GM13976 (cell line): ENCODE data around the gene ECM1.

Experiments used
- DNase-seq: peaks from one replicate; pipeline ENCODE4 v3.0.0; 2012; ENCODE audit warnings: low spot score
- in situ Hi-C: fragments of 300-500 bp; cut with MboI; formaldehyde crosslinking; loops from one replicate; pipeline ENCODE4 v1.12.0; 2022; ENCODE audit warnings: low sequenced_read_pairs, mixed read lengths, inconsistent platforms; ENCODE audit not compliant: unreplicated experiment
- TF ChIP-seq, protein P1 (sequence below): IDR thresholded peaks from 2 replicates; pipeline ENCODE4 v1.5.1; 2012; ENCODE audit warnings: borderline replicate concordance, mild to moderate bottlenecking; ENCODE audit not compliant: insufficient read depth; ENCODE audit errors: extremely low read depth, missing control alignments, control extremely low read depth

ECM1 gene

GRCh38 chr1:150507912-150508864 is at the start of gene ECM1:
TSS of gene ECM1 (plus strand) at chr1:150508109. CDS start at chr1:150508210, 101 bp downstream.
- TF ChIP-seq, protein P1, sequence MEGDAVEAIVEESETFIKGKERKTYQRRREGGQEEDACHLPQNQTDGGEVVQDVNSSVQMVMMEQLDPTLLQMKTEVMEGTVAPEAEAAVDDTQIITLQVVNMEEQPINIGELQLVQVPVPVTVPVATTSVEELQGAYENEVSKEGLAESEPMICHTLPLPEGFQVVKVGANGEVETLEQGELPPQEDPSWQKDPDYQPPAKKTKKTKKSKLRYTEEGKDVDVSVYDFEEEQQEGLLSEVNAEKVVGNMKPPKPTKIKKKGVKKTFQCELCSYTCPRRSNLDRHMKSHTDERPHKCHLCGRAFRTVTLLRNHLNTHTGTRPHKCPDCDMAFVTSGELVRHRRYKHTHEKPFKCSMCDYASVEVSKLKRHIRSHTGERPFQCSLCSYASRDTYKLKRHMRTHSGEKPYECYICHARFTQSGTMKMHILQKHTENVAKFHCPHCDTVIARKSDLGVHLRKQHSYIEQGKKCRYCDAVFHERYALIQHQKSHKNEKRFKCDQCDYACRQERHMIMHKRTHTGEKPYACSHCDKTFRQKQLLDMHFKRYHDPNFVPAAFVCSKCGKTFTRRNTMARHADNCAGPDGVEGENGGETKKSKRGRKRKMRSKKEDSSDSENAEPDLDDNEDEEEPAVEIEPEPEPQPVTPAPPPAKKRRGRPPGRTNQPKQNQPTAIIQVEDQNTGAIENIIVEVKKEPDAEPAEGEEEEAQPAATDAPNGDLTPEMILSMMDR, result no peak
- no peak for DNase-seq

DNA sequence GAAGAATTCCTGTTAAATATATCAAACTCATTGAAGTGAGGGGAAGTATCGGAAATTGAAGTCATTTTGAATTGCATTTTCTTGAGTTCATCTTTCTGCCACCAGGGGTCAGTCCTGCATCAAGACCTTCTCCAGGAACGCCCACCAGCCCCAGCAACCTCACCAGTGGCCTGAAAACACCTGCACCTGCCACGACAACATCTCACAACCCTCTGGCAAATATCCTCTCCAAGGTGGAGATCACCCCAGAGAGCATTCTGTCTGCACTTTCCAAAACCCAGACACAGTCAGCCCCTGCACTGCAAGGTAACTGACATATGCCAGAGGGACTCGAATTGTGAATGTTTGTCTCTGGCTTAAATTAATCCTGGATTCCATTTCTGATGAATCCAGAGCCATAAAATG is 43.5 kb upstream of the ECM1 start:
- in situ Hi-C loops, result no loop called here
- TF ChIP-seq, protein P1, result peak; percentile 51
- DNase-seq, result peak; percentile 84

More at GRCh38 chr1:150507912-150508864, at the start of gene ECM1:
- in situ Hi-C loops, result no loop called here

DNA sequence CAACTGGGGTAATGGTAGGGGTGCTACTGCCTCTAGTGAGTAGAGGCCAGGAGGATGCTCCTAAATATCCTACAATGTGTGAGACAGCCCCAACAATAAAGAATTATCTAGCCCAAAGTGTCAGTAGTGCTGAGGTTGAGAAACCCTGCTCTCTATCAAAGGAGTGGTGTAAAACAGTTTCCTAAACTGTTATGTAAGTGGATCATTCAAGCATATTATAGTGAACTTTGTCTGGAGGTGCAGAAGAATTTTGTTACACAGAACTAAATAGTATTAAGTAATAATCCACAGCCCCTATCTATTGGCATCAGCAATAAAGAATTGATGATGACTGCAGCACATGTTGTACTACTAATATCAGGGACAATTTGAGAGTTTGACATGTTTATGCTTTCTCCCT is 40.9 kb upstream of the ECM1 start:
- DNase-seq, result no peak
- TF ChIP-seq, protein P1, result no peak
- in situ Hi-C loops, result no loop called here

DNA sequence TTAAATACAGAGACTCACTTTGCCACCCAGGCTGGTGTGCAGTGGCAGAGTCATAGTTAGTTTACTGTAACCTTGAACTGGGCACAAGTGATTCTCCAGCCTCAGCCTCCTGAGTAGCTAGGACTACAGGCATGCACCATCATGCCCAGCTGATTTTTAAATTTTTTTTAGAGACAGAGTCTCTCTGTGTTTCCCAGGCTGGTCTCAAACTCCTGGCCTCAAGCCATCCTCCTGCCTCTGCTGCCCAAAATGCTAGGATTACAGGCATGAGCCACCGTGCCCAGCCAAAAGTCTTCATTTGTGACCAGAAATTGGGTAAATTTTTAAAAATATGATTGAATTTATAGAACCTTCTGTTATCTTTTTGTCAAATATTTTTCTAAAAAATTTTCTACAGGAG is 38.6 kb upstream of the ECM1 start:
- in situ Hi-C loops, result no loop called here
- DNase-seq, result no peak
- TF ChIP-seq, protein P1, result no peak

GRCh38 chr1:150472601-150473200 is 35.2 kb upstream of the ECM1 start:
- TF ChIP-seq, protein P1, result no peak
- no peak for DNase-seq
- in situ Hi-C loops, result no loop called here

- TF ChIP-seq, protein P1, result no peak
- no peak for DNase-seq
- in situ Hi-C loops, result no loop called here
Observed at GRCh38 chr1:150473659-150474058, 34.2 kb upstream of the ECM1 start.
